Kidney epithelial cell (primary cell): Measurements from ENCODE around the gene NHLRC1. TPM values are rescaled to one million over a fixed set of nuclear protein-coding genes. Genes with fewer than 3 reads are reported as not detected.

Source experiments
- DNase-seq: peaks from one replicate; pipeline ENCODE4 v3.0.0-alpha.2; 2010; ENCODE audit warnings: low read depth
- H3K27me3 ChIP-seq: 2 replicates; pipeline ENCODE4 v1.6.0; 2011; ENCODE audit warnings: low read length; ENCODE audit not compliant: control insufficient read depth, insufficient read depth
- H3K36me3 ChIP-seq: 2 replicates; pipeline ENCODE4 v1.5.1; 2011; ENCODE audit warnings: low read length; ENCODE audit not compliant: control insufficient read depth, insufficient read depth
- H3K4me3 ChIP-seq: 2 replicates; pipeline ENCODE4 v1.5.1; 2011; ENCODE audit warnings: low read depth, mild to moderate bottlenecking, control low read depth, low read length
- total RNA-seq: library from RNA; depleted of rRNA; stranded (reverse); fragments of >200 nt; gene quantifications from 2 replicates; pipeline ENCODE4 v1.2.3, GENCODE V29; 2015
- TF ChIP-seq, protein P1 (sequence below): IDR thresholded peaks from 2 replicates; pipeline ENCODE4 v1.5.1; 2011; ENCODE audit warnings: mild to moderate bottlenecking, moderate library complexity, low read length, control low read depth, inconsistent platforms; ENCODE audit not compliant: insufficient read depth, poor library complexity, severe bottlenecking

NHLRC1 gene
- total RNA-seq, 1 donor from 2014 or later, result 3.1 TPM

DNA sequence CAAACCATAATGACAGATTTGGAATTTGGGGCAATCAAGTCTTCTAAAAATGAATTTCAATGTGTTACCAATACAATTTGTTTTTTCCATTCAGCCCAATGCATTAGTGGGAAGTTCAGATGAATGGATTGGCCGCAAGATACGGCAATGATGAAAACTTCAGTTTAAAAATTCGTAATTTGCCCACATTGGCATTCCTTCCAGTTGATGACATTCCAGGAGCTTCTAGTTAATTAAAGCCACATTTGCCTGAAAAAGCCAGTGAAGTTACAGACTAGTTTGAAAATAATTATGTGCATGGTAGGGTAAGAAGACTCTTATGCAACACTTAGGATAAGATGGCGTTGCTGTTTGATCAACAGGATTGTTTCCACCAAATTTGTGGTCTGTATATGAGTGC, 46.2 kb downstream of the NHLRC1 start:
- no peaks in the 10 kb centered on the region for H3K36me3 ChIP-seq
- no peak overlapping the region for H3K4me3 ChIP-seq

DNA sequence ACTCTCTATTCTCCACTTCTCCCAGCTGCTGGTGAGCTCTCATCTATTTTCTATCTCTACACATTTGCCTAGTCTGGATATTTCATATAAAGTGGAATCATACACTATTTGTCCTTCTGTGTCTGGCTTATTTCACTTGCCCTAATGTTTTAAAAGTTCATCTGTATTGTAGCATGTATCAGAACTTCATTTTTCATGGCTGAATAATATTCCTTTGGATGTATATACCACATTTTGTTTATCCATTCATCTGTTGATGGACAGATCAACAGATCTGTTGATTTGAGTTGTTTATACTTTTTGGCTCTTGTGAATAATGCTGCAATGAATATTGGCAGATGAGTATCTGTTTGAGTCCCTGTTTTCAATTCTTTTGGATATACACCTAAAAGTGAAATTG, 49.6 kb downstream of the NHLRC1 start:
- Histone ChIP-seq H3K36me3 (no peaks in the 10 kb centered on the region), H3K4me3 (no peak overlapping the region), H3K27me3 (peaks cover 2% of the 10 kb centered on the region)
- TF ChIP-seq, protein P1, sequence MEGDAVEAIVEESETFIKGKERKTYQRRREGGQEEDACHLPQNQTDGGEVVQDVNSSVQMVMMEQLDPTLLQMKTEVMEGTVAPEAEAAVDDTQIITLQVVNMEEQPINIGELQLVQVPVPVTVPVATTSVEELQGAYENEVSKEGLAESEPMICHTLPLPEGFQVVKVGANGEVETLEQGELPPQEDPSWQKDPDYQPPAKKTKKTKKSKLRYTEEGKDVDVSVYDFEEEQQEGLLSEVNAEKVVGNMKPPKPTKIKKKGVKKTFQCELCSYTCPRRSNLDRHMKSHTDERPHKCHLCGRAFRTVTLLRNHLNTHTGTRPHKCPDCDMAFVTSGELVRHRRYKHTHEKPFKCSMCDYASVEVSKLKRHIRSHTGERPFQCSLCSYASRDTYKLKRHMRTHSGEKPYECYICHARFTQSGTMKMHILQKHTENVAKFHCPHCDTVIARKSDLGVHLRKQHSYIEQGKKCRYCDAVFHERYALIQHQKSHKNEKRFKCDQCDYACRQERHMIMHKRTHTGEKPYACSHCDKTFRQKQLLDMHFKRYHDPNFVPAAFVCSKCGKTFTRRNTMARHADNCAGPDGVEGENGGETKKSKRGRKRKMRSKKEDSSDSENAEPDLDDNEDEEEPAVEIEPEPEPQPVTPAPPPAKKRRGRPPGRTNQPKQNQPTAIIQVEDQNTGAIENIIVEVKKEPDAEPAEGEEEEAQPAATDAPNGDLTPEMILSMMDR, result no peak
- DNase-seq, result no peak

More for the DNA sequence above, 46.2 kb downstream of the NHLRC1 start:
- no peak for DNase-seq
- TF ChIP-seq, protein P1, result no peak
- no peaks in the 10 kb centered on the region for H3K27me3 ChIP-seq

DNA sequence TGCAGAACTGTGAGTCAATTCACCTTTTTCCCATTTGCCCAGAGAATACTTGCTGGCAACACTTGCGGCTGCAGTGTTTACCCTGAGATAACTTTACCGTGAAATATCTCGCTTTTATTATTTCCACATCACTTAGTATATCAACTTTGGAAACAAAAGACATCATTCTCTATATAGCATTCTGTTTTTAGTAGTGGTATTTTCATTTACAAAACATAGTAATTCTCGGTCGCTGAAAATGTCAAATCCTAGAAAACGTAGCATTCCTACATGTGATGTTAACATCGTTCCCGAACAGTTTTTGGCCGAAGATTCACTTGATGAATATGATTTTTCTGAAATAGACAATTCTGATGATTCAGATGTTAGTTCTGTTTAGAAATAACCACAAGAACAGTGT, 52.0 kb downstream of the NHLRC1 start:
- Histone ChIP-seq H3K36me3 (no peaks in the 10 kb centered on the region), H3K4me3 (no peak overlapping the region), H3K27me3 (peaks cover 2% of the 10 kb centered on the region)
- DNase-seq, result no peak
- TF ChIP-seq, protein P1, result no peak

Other genes starting within 250 kb of the NHLRC1 start
- gene KIF13A, start 135.0 kb downstream of the NHLRC1 start, total RNA-seq, result 23.3 and 30.9 TPM in 2 replicates
- 12.4 and 14.9 TPM in 2 replicates for gene TPMT, start 32.4 kb upstream of the NHLRC1 start, total RNA-seq
- gene KDM1B, start 32.7 kb upstream of the NHLRC1 start, total RNA-seq, result 22.9 and 24.3 TPM in 2 replicates
- gene DEK, start 141.9 kb upstream of the NHLRC1 start, total RNA-seq, result 65.9 and 89.4 TPM in 2 replicates